Stomach (tissue), 9 donors: Measurements from ENCODE around the gene MYO18A. TPM values are rescaled to one million over a fixed set of nuclear protein-coding genes. Genes with fewer than 3 reads are reported as not detected.

Experiments used
- DNase-seq, 2 donors: peaks; one replicate each; pipeline versions ENCODE4 v3.0.0 to v3.0.0-alpha.2; 2013 to 2019
- H3K27ac ChIP-seq, 5 donors: fragments of 200-600 bp in 4 of 5; sonication (generic) in 4 of 5; one replicate each; pipeline ENCODE4 v1.5.1; 2013 to 2019; ENCODE audit warnings: mild to moderate bottlenecking in 1 of 5, moderate library complexity in 1 of 5
- H3K27me3 ChIP-seq, 3 donors: fragments of 200-600 bp; sonication (generic); one replicate each; pipeline ENCODE4 v1.5.1; 2017 to 2019; ENCODE audit warnings: mixed run types in 1 of 3
- H3K36me3 ChIP-seq, 4 donors: fragments of 200-600 bp; sonication (generic); 1 replicate in 3 of 4; 2 replicates in 1 of 4; pipeline ENCODE4 v1.5.1; 2016 to 2019
- H3K4me1 ChIP-seq, 4 donors: fragments of 200-600 bp; sonication (generic); one replicate each; pipeline ENCODE4 v1.5.1; 2016 to 2019
- H3K4me3 ChIP-seq, 4 donors: fragments of 200-600 bp; sonication (generic) in 3 of 4; one replicate each; pipeline ENCODE4 v1.5.1; 2016 to 2019; ENCODE audit warnings: mild to moderate bottlenecking in 1 of 4
- H3K9me3 ChIP-seq, 4 donors: fragments of 200-600 bp; sonication (generic); one replicate each; pipeline ENCODE4 v1.5.1; 2016 to 2019
- CTCF ChIP-seq, 7 experiments: fragments of 450-650 bp in 4 of 7; fragments of 200-600 bp in 3 of 7; sonication (generic) in 3 of 7; IDR thresholded peaks; one replicate each; pipeline ENCODE4 v1.5.1; 2016 to 2019; ENCODE audit warnings: antibody characterized with exemption in 7 of 7, control low read depth in 2 of 7, mild to moderate bottlenecking in 1 of 7
- EP300 ChIP-seq: sonication (generic); formaldehyde crosslinking; IDR thresholded peaks from one replicate; pipeline ENCODE4 v1.6.1; 2017; ENCODE audit warnings: antibody characterized with exemption
- POLR2A ChIP-seq, 4 donors: fragments of 450-650 bp; IDR thresholded peaks; one replicate each; pipeline ENCODE4 v1.6.1; 2016; ENCODE audit warnings: antibody characterized with exemption in 4 of 4, control low read depth in 2 of 4, mild to moderate bottlenecking in 1 of 4, moderate library complexity in 1 of 4
- POLR2AphosphoS5 ChIP-seq, 3 donors: sonication (generic); formaldehyde crosslinking; IDR thresholded peaks; one replicate each; pipeline ENCODE4 v1.6.1; 2016; ENCODE audit warnings: antibody characterized with exemption in 3 of 3
- WGBS, 5 donors: extraction: QIAGEN DNeasy Blood & Tissue Kit in 3 of 5; methylation state at CpG; one replicate each; pipeline versions ENCODE4 v1.1.5 to v1.1.7; 2013 to 2018; 5-methylcytosine and 5-hydroxymethylcytosine counted together
- intact Hi-C: fragments of 100-400 bp; cut with DNase I; formaldehyde crosslinking; loops from one replicate; pipeline ENCODE4 v1.15.1; 2023; ENCODE audit warnings: low total_unique reads
- polyA plus RNA-seq, 3 donors: library from polyadenylated mRNA; stranded (reverse); fragments of 200-250 nt; gene quantifications; one replicate each; pipeline ENCODE4 v1.2.3, GENCODE V29; 2013
- total RNA-seq, 5 donors: library from RNA; depleted of rRNA; stranded (reverse); fragments of >200 nt; gene quantifications; one replicate each; pipeline versions ENCODE4 v1.1.0 to v1.2.3, GENCODE V29; 2014 to 2016
- donor health status: healthy with polysubstance abuse.
- donor health status: Bipolar disorder and iron deficiency.
- donor health status: healthy.

Gene MYO18A
- total and polyA plus RNA-seq, 8 donors = 16.5 to 305 (median 55.5) TPM

GRCh38 chr17:29041091-29041490 is 139.1 kb downstream of the MYO18A start:
- intact Hi-C loops = no loop called here
- Histone ChIP-seq H3K36me3 (no peaks in the 10 kb centered on the region), H3K4me1 (peaks cover 0 to 15% (median 12%) of the 10 kb centered on the region in 4 donors), H3K27me3 (peaks cover 0 to 20% (median 18%) of the 10 kb centered on the region in 3 donors), H3K27ac (no peak overlapping the region), H3K9me3 (no peaks in the 10 kb centered on the region), H3K4me3 (no peak overlapping the region)
- DNase-seq = no peak
- 97 to 100% (median 98%) methylated on average over 2 of the region's 2 CpGs for WGBS, 5 donors
- TF ChIP-seq POLR2AphosphoS5 (IDR thresholded peaks at IDR 0.05) (no peak), EP300 (no peak), POLR2A (IDR thresholded peaks at IDR 0.05) (no peak), CTCF (IDR thresholded peaks at IDR 0.05) (no peak)

GRCh38 chr17:29039764-29040598 is 140.2 kb downstream of the MYO18A start:
- Histone ChIP-seq H3K4me1 (peaks cover 0 to 15% (median 12%) of the 10 kb centered on the region in 4 donors), H3K27ac (no peak overlapping the region), H3K9me3 (peaks cover 0 to 10% (median 6%) of the 10 kb centered on the region in 4 donors), H3K36me3 (no peaks in the 10 kb centered on the region), H3K4me3 (no peak overlapping the region), H3K27me3 (peaks cover 0 to 27% (median 20%) of the 10 kb centered on the region in 3 donors)
- no peak for TF ChIP-seq POLR2AphosphoS5 (IDR thresholded peaks at IDR 0.05)
- TF ChIP-seq EP300 = no peak
- TF ChIP-seq CTCF (IDR thresholded peaks at IDR 0.05) = no peak
- TF ChIP-seq POLR2A (IDR thresholded peaks at IDR 0.05) = no peak
- 70 to 81% (median 76%) methylated on average over 12 to 13 of the region's 13 CpGs for WGBS, 5 donors
- DNase-seq = peak in 1 of 2 donors; percentile 40
- intact Hi-C loops = no loop called here

- Histone ChIP-seq H3K27me3 (peaks cover 0 to 33% (median 20%) of the 10 kb centered on the region in 3 donors), H3K4me3 (no peak overlapping the region), H3K9me3 (peaks cover 0 to 26% (median 18%) of the 10 kb centered on the region in 4 donors), H3K27ac (no peak overlapping the region), H3K4me1 (peaks cover 0 to 15% (median 10%) of the 10 kb centered on the region in 4 donors), H3K36me3 (no peaks in the 10 kb centered on the region)
- TF ChIP-seq POLR2AphosphoS5 (IDR thresholded peaks at IDR 0.05) (no peak), POLR2A (IDR thresholded peaks at IDR 0.05) (no peak), EP300 (no peak), CTCF (IDR thresholded peaks at IDR 0.05) (no peak)
- intact Hi-C loops = no loop called here
- no peak for DNase-seq
- 29 to 40% (median 33%) methylated on average over 15 of the region's 15 CpGs for WGBS, 5 donors
Observed at GRCh38 chr17:29038085-29038795, 142.0 kb downstream of the MYO18A start.

- Histone ChIP-seq H3K27ac (no peak overlapping the region), H3K4me3 (no peak overlapping the region), H3K27me3 (peaks cover 0 to 39% (median 20%) of the 10 kb centered on the region in 3 donors), H3K4me1 (peaks cover 0 to 9% (median 5%) of the 10 kb centered on the region in 4 donors), H3K9me3 (peaks cover 0 to 26% (median 18%) of the 10 kb centered on the region in 4 donors), H3K36me3 (no peaks in the 10 kb centered on the region)
- intact Hi-C loops = no loop called here
- WGBS, 5 donors = 70 to 83% (median 79%) methylated on average over 10 of the region's 10 CpGs
- TF ChIP-seq POLR2AphosphoS5 (IDR thresholded peaks at IDR 0.05) = no peak
- no peak for TF ChIP-seq CTCF (IDR thresholded peaks at IDR 0.05)
- TF ChIP-seq EP300 = no peak
- TF ChIP-seq POLR2A (IDR thresholded peaks at IDR 0.05) = no peak
- no peak for DNase-seq
Observed at GRCh38 chr17:29037739-29038084, 142.5 kb downstream of the MYO18A start.
